ENCODE results near the gene PITX2. TPM values are rescaled to one million over a fixed set of nuclear protein-coding genes. Genes with fewer than 3 reads are reported as not detected.

The PITX2 gene
- total RNA-seq, 4 donors from 2014 or later = 17.4 to 48.6 (median 34.0) TPM

DNA sequence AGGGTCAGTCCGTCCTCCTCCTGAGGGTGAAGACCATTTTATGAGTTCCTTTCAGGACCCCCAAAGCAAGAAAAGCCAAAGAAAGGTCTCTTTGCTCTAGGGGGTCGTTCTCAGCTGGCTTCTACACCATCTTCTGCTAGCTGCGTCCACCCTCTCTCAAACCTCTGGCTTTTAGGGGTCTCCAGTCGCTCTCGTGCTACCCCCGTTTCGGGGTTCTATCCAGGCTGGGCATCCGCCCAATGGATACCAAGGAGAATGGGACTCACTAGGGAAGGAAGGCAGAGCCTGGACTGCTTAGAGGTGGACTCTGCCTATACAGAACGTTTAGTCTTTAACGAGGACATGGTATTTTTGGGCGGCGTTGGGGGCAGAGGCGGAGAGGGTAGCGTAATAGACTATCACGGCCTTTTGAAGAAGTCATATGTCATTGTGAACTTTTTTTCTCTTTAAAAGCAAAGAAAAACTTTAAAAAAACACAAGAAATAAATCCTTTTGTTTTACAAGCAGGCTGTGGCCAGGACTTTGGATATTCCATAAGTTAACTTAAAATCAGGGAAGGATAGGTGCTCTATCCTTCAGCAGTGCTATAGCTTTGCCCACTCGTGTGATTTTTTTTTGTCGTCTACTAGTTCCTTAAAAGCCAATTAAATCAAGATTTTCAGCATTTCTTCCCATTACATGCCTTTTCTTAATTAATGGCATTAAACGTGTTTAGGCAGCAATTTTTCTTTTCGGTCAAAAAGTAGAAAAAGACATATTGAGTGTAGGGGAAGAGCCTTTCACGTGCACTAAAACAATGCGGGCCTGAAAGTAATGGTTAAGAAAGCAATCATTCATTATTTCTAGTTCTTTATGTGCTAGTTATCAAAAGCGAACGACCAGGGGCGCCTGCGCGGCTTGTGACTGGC, 7.2 kb upstream of the PITX2 start:
- Histone ChIP-seq H3K36me3 (no peaks in the 10 kb centered on the region), H3K4me1 (peaks cover 15 to 34% (median 25%) of the 10 kb centered on the region in 4 donors), H3K27me3 (peaks cover 0 to 86% (median 13%) of the 10 kb centered on the region in 4 donors), H3K27ac (replicated peaks in 1 of 4) (no peak overlapping the region), H3K4me3 (no peak overlapping the region), H3K9me3 (no peaks in the 10 kb centered on the region)
- intact Hi-C loops (cut with DNase I) = loop anchor here (5.0 to 10.0 kb wide), 3 partner anchors 342 to 845 kb away; no protein-coding TSS in a partner anchor
- WGBS = 66% methylated on average over 26 of the region's 26 CpGs
- TF ChIP-seq, protein P1, sequence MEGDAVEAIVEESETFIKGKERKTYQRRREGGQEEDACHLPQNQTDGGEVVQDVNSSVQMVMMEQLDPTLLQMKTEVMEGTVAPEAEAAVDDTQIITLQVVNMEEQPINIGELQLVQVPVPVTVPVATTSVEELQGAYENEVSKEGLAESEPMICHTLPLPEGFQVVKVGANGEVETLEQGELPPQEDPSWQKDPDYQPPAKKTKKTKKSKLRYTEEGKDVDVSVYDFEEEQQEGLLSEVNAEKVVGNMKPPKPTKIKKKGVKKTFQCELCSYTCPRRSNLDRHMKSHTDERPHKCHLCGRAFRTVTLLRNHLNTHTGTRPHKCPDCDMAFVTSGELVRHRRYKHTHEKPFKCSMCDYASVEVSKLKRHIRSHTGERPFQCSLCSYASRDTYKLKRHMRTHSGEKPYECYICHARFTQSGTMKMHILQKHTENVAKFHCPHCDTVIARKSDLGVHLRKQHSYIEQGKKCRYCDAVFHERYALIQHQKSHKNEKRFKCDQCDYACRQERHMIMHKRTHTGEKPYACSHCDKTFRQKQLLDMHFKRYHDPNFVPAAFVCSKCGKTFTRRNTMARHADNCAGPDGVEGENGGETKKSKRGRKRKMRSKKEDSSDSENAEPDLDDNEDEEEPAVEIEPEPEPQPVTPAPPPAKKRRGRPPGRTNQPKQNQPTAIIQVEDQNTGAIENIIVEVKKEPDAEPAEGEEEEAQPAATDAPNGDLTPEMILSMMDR (IDR thresholded peaks at IDR 0.05) = no peak
- TF ChIP-seq POLR2A (IDR thresholded peaks at IDR 0.05; ENCODE audit: low read depth) (no peak), EP300 (IDR thresholded peaks at IDR 0.05) (no peak), POLR2AphosphoS5 (IDR thresholded peaks at IDR 0.05) (no peak)
- DNase-seq (ENCODE audit: extremely low spot score) = no peak

- H3K4me3 ChIP-seq = no peak overlapping the region
- H3K4me1 ChIP-seq = peaks cover 15 to 34% (median 25%) of the 10 kb centered on the region in 4 donors
- H3K36me3 ChIP-seq = no peaks in the 10 kb centered on the region
- DNase-seq (ENCODE audit: extremely low spot score) = no peak
- WGBS = 73% methylated on average over 17 of the region's 36 CpGs
- no peak for TF ChIP-seq EP300 (IDR thresholded peaks at IDR 0.05)
- TF ChIP-seq, protein P1 (IDR thresholded peaks at IDR 0.05) = no peak
- TF ChIP-seq POLR2AphosphoS5 (IDR thresholded peaks at IDR 0.05) = no peak
- TF ChIP-seq POLR2A (IDR thresholded peaks at IDR 0.05; ENCODE audit: low read depth) = no peak
- intact Hi-C loops (cut with DNase I) = no loop called here
- peaks cover 0 to 89% (median 13%) of the 10 kb centered on the region in 4 donors for H3K27me3 ChIP-seq
- no peaks in the 10 kb centered on the region for H3K9me3 ChIP-seq
- no peak overlapping the region for H3K27ac ChIP-seq (replicated peaks in 1 of 4)
These were observed 6.4 kb upstream of the PITX2 start for GRCh38 chr4:110629214-110629754.

- no peak overlapping the region for H3K4me3 ChIP-seq
- 64% methylated on average over 24 of the region's 26 CpGs for WGBS
- H3K27me3 ChIP-seq = peaks cover 0 to 87% (median 10%) of the 10 kb centered on the region in 4 donors
- H3K9me3 ChIP-seq = no peaks in the 10 kb centered on the region
- intact Hi-C loops (cut with DNase I) = no loop called here
- no peak for DNase-seq (ENCODE audit: extremely low spot score)
- no peak overlapping the region for H3K27ac ChIP-seq (replicated peaks in 1 of 4)
- peaks cover 15 to 36% (median 27%) of the 10 kb centered on the region in 4 donors for H3K4me1 ChIP-seq
- TF ChIP-seq EP300 (IDR thresholded peaks at IDR 0.05) (no peak), POLR2AphosphoS5 (IDR thresholded peaks at IDR 0.05) (no peak), POLR2A (IDR thresholded peaks at IDR 0.05; ENCODE audit: low read depth) (no peak)
- TF ChIP-seq, protein P1 (IDR thresholded peaks at IDR 0.05) = no peak
- H3K36me3 ChIP-seq = no peaks in the 10 kb centered on the region
These were observed 5.9 kb upstream of the PITX2 start for GRCh38 chr4:110628663-110629213.

GRCh38 chr4:110627977-110628662, 5.2 kb upstream of the PITX2 start:
- peaks cover 19 to 36% (median 28%) of the 10 kb centered on the region in 4 donors for H3K4me1 ChIP-seq
- TF ChIP-seq POLR2AphosphoS5 (IDR thresholded peaks at IDR 0.05) (no peak), EP300 (IDR thresholded peaks at IDR 0.05) (no peak), POLR2A (IDR thresholded peaks at IDR 0.05; ENCODE audit: low read depth) (no peak)
- TF ChIP-seq, protein P1 (IDR thresholded peaks at IDR 0.05) = no peak
- H3K27me3 ChIP-seq = peaks cover 0 to 86% (median 8%) of the 10 kb centered on the region in 4 donors
- H3K27ac ChIP-seq (replicated peaks in 1 of 4) = no peak overlapping the region
- H3K36me3 ChIP-seq = no peaks in the 10 kb centered on the region
- no peak for DNase-seq (ENCODE audit: extremely low spot score)
- no peaks in the 10 kb centered on the region for H3K9me3 ChIP-seq
- H3K4me3 ChIP-seq = no peak overlapping the region
- intact Hi-C loops (cut with DNase I) = no loop called here
- WGBS = 61% methylated on average over 11 of the region's 11 CpGs
